Caco-2 (cell line): ENCODE results near the gene GABRG3. TPM values are rescaled to one million over a fixed set of nuclear protein-coding genes. Genes with fewer than 3 reads are reported as not detected.

Experiments used
- BruUV-seq: library from RNA; stranded (reverse); fragments of 400-500 nt; replicated peaks from 2 replicates; lab custom pipeline; 2021; lab: Mats Ljungman, UMichigan
- CTCF ChIA-PET: fragments of 300-600 bp; sonication (Branson Sonifier 250); formaldehyde crosslinking; loops from one replicate; lab custom pipeline; 2022; ENCODE audit warnings: antibody characterized with exemption; lab: Charles Lee
- POLR2A ChIA-PET: fragments of 300-600 bp; sonication (Branson Sonifier 250); formaldehyde crosslinking; loops from one replicate; lab custom pipeline; 2022; ENCODE audit warnings: antibody characterized with exemption; lab: Charles Lee
- DNase-seq, 2 experiments: peaks; one replicate each; pipeline versions ENCODE4 v3.0.0 to v3.0.0-alpha.2; 2020 to 2022
- H3K27me3 ChIP-seq: replicated peaks from 2 replicates; pipeline ENCODE4 v1.6.0; 2011; ENCODE audit warnings: low read length; ENCODE audit not compliant: control insufficient read depth, insufficient read depth
- H3K36me3 ChIP-seq: 2 replicates; pipeline ENCODE4 v1.5.1; 2011; ENCODE audit warnings: low read length; ENCODE audit not compliant: control insufficient read depth, insufficient read depth
- H3K4me1 ChIP-seq: fragments of 250-450 bp; sonication (Bioruptor Pico); 2 replicates; pipeline ENCODE4 v1.5.1; 2020; ENCODE audit warnings: mild to moderate bottlenecking
- H3K4me3 ChIP-seq: 2 replicates; pipeline ENCODE4 v1.5.1; 2011; ENCODE audit warnings: low read depth, mild to moderate bottlenecking, control low read depth, low read length
- H3K9me3 ChIP-seq: fragments of 250-450 bp; sonication (Bioruptor Pico); 2 replicates; pipeline ENCODE4 v1.5.1; 2020; ENCODE audit warnings: mild to moderate bottlenecking, moderate library complexity
- H3K27ac Mint-ChIP-seq: one replicate; pipeline ENCODE4 v1.8.0; 2022; ENCODE audit warnings: mixed read lengths; ENCODE audit not compliant: unreplicated experiment
- H3K27me3 Mint-ChIP-seq: one replicate; pipeline ENCODE4 v1.8.0; 2022; ENCODE audit warnings: mixed read lengths; ENCODE audit not compliant: insufficient read depth, unreplicated experiment
- H3K36me3 Mint-ChIP-seq: one replicate; pipeline ENCODE4 v1.8.0; 2022; ENCODE audit warnings: mild to moderate bottlenecking, mixed read lengths; ENCODE audit not compliant: insufficient read depth, unreplicated experiment
- H3K4me1 Mint-ChIP-seq: one replicate; pipeline ENCODE4 v1.8.0; 2022; ENCODE audit warnings: low read depth, mixed read lengths; ENCODE audit not compliant: unreplicated experiment
- H3K4me3 Mint-ChIP-seq: one replicate; pipeline ENCODE4 v1.8.0; 2022; ENCODE audit warnings: mild to moderate bottlenecking, moderate library complexity, mixed read lengths; ENCODE audit not compliant: unreplicated experiment
- H3K9me3 Mint-ChIP-seq: one replicate; pipeline ENCODE4 v1.8.0; 2022; ENCODE audit warnings: mixed read lengths; ENCODE audit not compliant: unreplicated experiment
- intact Hi-C: fragments of 100-400 bp; cut with micrococcal nuclease; formaldehyde crosslinking; loops from one replicate; pipeline ENCODE4 v1.10.0; 2022; ENCODE audit not compliant: unreplicated experiment
- total RNA-seq: library from RNA; stranded (reverse); gene quantifications from 2 replicates; pipeline ENCODE4 v1.2.3, GENCODE V29; 2022
- TF ChIP-seq, protein P1 (sequence below), 2 experiments: fragments of 200-600 bp in 1 of 2; IDR thresholded peaks; 1 replicate in 1 of 2; 2 replicates in 1 of 2; pipeline versions ENCODE4 v1.5.1 to v1.8.0; 2011 to 2022; ENCODE audit warnings: antibody characterized with exemption in 1 of 2, control low read depth in 1 of 2, inconsistent platforms in 1 of 2, low read depth in 1 of 2, low read length in 1 of 2, mild to moderate bottlenecking in 1 of 2, moderate library complexity in 1 of 2; ENCODE audit not compliant: insufficient read depth in 1 of 2, severe bottlenecking in 1 of 2, unreplicated experiment in 1 of 2

GABRG3 gene
- total RNA-seq, 1 experiment from 2014 or later: not detected

DNA sequence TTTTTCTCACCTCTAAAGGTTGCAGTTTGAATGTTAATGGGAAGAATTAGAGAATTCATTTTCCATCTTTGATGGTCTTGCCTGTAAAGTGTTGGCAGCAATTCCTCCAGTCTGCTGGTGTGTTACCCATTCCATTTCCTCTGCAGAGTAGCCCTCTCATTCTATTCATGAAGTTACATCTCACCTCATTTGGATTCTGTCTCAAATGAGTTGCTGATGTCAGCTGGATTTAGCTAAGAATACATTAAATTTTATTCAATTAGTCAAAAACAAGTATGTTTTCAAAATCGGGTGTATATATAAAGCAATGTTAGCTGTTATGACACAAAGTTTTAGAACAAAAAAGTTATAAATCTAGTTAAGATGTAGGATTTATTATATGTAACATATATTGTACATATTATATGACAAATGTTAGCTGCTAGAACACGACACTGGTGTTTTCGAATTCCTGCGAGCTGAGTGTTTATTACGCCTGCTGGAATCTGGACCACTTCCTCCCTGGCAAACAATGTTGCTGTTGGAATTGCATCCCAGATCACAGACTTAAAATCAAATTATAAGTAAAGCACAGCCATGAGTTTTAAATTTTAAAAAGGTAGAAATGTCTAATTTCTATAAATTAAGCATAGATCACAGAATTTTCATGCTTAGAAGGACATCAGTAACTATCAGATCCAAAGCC is 611.9 kb downstream of the GABRG3 start:
- Mint-ChIP-seq H3K4me3 (no peak overlapping the region), H3K36me3 (peaks cover 6% of the 10 kb centered on the region), H3K27ac (no peak overlapping the region), H3K9me3 (peaks cover 11% of the 10 kb centered on the region), H3K4me1 (no peaks in the 10 kb centered on the region), H3K27me3 (no peaks in the 10 kb centered on the region)
- DNase-seq: no peak
- POLR2A ChIA-PET: no interaction called here
- peaks cover 8% of the 10 kb centered on the region for H3K9me3 ChIP-seq
- no peaks in the 10 kb centered on the region for H3K4me1 ChIP-seq
- no peaks in the 10 kb centered on the region for H3K36me3 ChIP-seq
- no peaks in the 10 kb centered on the region for H3K27me3 ChIP-seq
- TF ChIP-seq, protein P1, sequence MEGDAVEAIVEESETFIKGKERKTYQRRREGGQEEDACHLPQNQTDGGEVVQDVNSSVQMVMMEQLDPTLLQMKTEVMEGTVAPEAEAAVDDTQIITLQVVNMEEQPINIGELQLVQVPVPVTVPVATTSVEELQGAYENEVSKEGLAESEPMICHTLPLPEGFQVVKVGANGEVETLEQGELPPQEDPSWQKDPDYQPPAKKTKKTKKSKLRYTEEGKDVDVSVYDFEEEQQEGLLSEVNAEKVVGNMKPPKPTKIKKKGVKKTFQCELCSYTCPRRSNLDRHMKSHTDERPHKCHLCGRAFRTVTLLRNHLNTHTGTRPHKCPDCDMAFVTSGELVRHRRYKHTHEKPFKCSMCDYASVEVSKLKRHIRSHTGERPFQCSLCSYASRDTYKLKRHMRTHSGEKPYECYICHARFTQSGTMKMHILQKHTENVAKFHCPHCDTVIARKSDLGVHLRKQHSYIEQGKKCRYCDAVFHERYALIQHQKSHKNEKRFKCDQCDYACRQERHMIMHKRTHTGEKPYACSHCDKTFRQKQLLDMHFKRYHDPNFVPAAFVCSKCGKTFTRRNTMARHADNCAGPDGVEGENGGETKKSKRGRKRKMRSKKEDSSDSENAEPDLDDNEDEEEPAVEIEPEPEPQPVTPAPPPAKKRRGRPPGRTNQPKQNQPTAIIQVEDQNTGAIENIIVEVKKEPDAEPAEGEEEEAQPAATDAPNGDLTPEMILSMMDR (IDR thresholded peaks at IDR 0.05; ENCODE audit: insufficient read depth in 1 of 2, low read depth in 1 of 2, low read length in 1 of 2, severe bottlenecking in 1 of 2, unreplicated experiment in 1 of 2): no peak
- no TSS peak for BruUV-seq
- intact Hi-C loops: no loop called here
- CTCF ChIA-PET: no interaction called here
- no peak overlapping the region for H3K4me3 ChIP-seq

DNA sequence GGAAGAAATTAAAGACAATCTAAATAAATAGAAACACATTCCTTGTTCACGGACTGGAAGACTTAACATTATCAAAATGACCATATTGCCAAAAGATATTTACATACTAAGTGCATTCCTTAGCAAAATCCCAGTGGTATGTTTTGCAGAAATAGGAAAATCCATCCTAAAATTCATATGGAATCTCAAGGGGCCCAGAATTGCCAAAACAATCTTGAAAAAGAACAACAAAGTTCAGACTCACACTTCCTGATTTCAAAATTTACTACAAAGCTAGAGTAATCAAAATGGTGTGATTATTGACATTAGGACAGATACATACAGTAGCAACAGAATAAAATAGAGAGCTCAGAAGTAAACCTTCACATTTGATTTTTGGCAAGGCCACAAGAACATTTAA is 612.7 kb downstream of the GABRG3 start:
- H3K9me3 ChIP-seq: no peaks in the 10 kb centered on the region; the same call in none of the 2 replicates
- no peak overlapping the region for H3K4me3 ChIP-seq
- no peaks in the 10 kb centered on the region for H3K4me1 ChIP-seq
- no peak overlapping the region for H3K27ac Mint-ChIP-seq
- peaks cover 2% of the 10 kb centered on the region for H3K36me3 Mint-ChIP-seq
- no peaks in the 10 kb centered on the region for H3K4me1 Mint-ChIP-seq
- H3K27me3 ChIP-seq: no peaks in the 10 kb centered on the region
- H3K27me3 Mint-ChIP-seq: no peaks in the 10 kb centered on the region
- peaks cover 3% of the 10 kb centered on the region for H3K9me3 Mint-ChIP-seq
- POLR2A ChIA-PET: no interaction called here
- no peak for DNase-seq
- H3K4me3 Mint-ChIP-seq: no peak overlapping the region
- TF ChIP-seq, protein P1 (IDR thresholded peaks at IDR 0.05; ENCODE audit: insufficient read depth in 1 of 2, low read depth in 1 of 2, low read length in 1 of 2, severe bottlenecking in 1 of 2, unreplicated experiment in 1 of 2): no peak
- intact Hi-C loops: no loop called here
- no TSS peak for BruUV-seq
- H3K36me3 ChIP-seq: no peaks in the 10 kb centered on the region
- CTCF ChIA-PET: no interaction called here

DNA sequence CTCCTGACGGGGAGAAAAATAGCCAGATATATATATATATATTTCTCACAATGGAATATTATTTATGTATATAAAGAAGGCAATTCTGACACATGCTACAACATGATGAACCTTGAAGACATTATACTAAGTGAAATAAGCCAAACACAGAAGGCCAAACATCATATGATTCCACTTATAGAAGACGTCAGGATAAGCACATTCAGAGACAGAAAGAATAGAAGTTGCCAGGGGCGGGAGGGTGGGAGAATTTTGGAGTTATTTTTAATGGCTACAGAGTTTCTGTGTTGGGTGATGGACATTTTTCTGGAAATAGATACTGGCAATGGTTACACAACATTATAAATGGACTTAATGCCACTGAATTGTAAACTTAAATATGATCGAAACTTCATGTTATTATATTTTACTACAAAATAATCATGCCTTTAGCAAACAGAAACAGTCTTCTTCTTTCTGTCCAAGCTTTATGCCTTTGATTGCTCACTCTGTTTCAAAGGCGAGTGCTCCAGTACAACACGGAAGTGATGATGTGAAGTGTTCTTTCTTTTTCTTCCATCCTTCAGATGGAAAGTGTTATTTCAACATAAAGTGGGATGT is 614.2 kb downstream of the GABRG3 start:
- TF ChIP-seq, protein P1 (IDR thresholded peaks at IDR 0.05; ENCODE audit: insufficient read depth in 1 of 2, low read depth in 1 of 2, low read length in 1 of 2, severe bottlenecking in 1 of 2, unreplicated experiment in 1 of 2): no peak
- no TSS peak for BruUV-seq
- H3K36me3 ChIP-seq: no peaks in the 10 kb centered on the region
- H3K27me3 ChIP-seq: no peaks in the 10 kb centered on the region
- ChIA-PET CTCF (no interaction called here), POLR2A (no interaction called here)
- Mint-ChIP-seq H3K27ac (no peak overlapping the region), H3K9me3 (peaks cover 7% of the 10 kb centered on the region), H3K27me3 (peaks cover 4% of the 10 kb centered on the region), H3K4me1 (no peaks in the 10 kb centered on the region), H3K4me3 (no peak overlapping the region), H3K36me3 (no peaks in the 10 kb centered on the region)
- no peaks in the 10 kb centered on the region; the same call in 1 of the 2 replicates for H3K9me3 ChIP-seq
- intact Hi-C loops: no loop called here
- H3K4me3 ChIP-seq: no peak overlapping the region
- no peaks in the 10 kb centered on the region for H3K4me1 ChIP-seq
- DNase-seq: no peak
